Mucosa of descending colon (tissue), 3 donors: Measurements from ENCODE around the gene SLC35E3. TPM values are rescaled to one million over a fixed set of nuclear protein-coding genes. Genes with fewer than 3 reads are reported as not detected.
A peak's percentile ranks its signal among the peaks of the same experiment; 100 is the strongest.

Experiments
- ATAC-seq: fragments of 200-7000 bp; cut with Tn5 transposase; one replicate; pipeline ENCODE4 v1.9.1; 2020; ENCODE audit warnings: mild to moderate bottlenecking, moderate library complexity
- DNase-seq, 3 donors: peaks; one replicate each; pipeline ENCODE4 v3.0.0-alpha.2; 2020
- H3K36me3 ChIP-seq: fragments of 200-600 bp; one replicate; pipeline ENCODE4 v1.8.0; 2021; ENCODE audit warnings: low read depth, mild to moderate bottlenecking
- H3K4me1 ChIP-seq: fragments of 200-600 bp; one replicate; pipeline ENCODE4 v1.8.0; 2021; ENCODE audit warnings: low read depth, mild to moderate bottlenecking
- H3K4me3 ChIP-seq: fragments of 200-600 bp; one replicate; pipeline ENCODE4 v1.8.0; 2021; ENCODE audit warnings: mild to moderate bottlenecking
- H3K9me3 ChIP-seq: fragments of 200-600 bp; one replicate; pipeline ENCODE4 v1.8.0; 2021; ENCODE audit warnings: mild to moderate bottlenecking
- intact Hi-C, 2 donors: fragments of 100-400 bp; cut with DNase I in 1 of 2; cut with micrococcal nuclease in 1 of 2; formaldehyde crosslinking; loops; one replicate each; pipeline versions ENCODE4 v1.11.0 to v1.11.1; 2022; cut with DNase I, micrococcal nuclease
- total RNA-seq, 3 donors: library from RNA; stranded (reverse); fragmentation: NEBNext Ultra II Directional in 2 of 3; extraction: Animal tissue kit (Norgen Biotek cat#: 25700) in 2 of 3; gene quantifications; one replicate each; pipeline versions ENCODE4 v1.2.1 to v1.2.4, GENCODE V29; 2021 to 2023
- TF ChIP-seq, protein P1 (sequence below): fragments of 200-600 bp; IDR thresholded peaks from one replicate; pipeline ENCODE4 v1.8.0; 2022; ENCODE audit warnings: antibody characterized with exemption, mild to moderate bottlenecking
- donor health status: DM: no; HTN: no; CAD: no; lungs with moderate emphysema.
- donor health status: DM: no; HTN: no; CAD: no.
- donor health status: DM: no; HTN: yes; CAD: no.

The SLC35E3 gene
- total RNA-seq, 3 donors from 2014 or later, result 5.9 to 8.4 (median 6.5) TPM

GRCh38 chr12:68761901-68762630, 16.1 kb downstream of the SLC35E3 start:
- intact Hi-C loops, result no loop called here
- H3K4me1 ChIP-seq, result no peaks in the 10 kb centered on the region
- no peak overlapping the region for H3K4me3 ChIP-seq
- peak; percentile 14 for ATAC-seq
- no peaks in the 10 kb centered on the region for H3K9me3 ChIP-seq
- TF ChIP-seq, protein P1, sequence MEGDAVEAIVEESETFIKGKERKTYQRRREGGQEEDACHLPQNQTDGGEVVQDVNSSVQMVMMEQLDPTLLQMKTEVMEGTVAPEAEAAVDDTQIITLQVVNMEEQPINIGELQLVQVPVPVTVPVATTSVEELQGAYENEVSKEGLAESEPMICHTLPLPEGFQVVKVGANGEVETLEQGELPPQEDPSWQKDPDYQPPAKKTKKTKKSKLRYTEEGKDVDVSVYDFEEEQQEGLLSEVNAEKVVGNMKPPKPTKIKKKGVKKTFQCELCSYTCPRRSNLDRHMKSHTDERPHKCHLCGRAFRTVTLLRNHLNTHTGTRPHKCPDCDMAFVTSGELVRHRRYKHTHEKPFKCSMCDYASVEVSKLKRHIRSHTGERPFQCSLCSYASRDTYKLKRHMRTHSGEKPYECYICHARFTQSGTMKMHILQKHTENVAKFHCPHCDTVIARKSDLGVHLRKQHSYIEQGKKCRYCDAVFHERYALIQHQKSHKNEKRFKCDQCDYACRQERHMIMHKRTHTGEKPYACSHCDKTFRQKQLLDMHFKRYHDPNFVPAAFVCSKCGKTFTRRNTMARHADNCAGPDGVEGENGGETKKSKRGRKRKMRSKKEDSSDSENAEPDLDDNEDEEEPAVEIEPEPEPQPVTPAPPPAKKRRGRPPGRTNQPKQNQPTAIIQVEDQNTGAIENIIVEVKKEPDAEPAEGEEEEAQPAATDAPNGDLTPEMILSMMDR, result no peak
- H3K36me3 ChIP-seq, result no peaks in the 10 kb centered on the region
- no peak for DNase-seq

DNA sequence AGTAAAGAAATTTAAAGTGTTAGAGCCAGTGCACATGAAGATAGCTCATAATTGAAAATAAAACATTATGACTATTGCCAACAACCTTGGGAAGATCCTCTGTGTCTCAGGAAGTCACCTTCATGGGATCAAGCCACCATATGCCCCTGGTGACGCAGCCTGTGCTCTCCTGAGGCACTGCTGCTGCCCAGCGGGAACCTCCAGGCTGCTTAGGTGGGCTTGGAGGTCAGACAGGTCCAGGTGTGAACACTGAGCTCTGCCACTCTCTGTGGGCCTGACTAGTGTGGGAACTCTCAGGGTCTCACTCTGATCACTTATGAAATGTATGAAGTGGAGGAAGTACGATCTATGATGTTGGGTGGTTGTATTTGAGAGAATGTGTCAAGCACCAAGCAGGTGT, 16.7 kb downstream of the SLC35E3 start:
- intact Hi-C loops, result no loop called here
- TF ChIP-seq, protein P1, result no peak
- no peaks in the 10 kb centered on the region for H3K9me3 ChIP-seq
- ATAC-seq (no peak), DNase-seq (no peak)
- H3K4me1 ChIP-seq, result no peaks in the 10 kb centered on the region
- H3K4me3 ChIP-seq, result no peak overlapping the region
- H3K36me3 ChIP-seq, result no peaks in the 10 kb centered on the region

GRCh38 chr12:68765696-68766095, 19.7 kb downstream of the SLC35E3 start:
- DNase-seq (no peak), ATAC-seq (no peak)
- H3K4me1 ChIP-seq, result no peaks in the 10 kb centered on the region
- no peaks in the 10 kb centered on the region for H3K9me3 ChIP-seq
- TF ChIP-seq, protein P1, result no peak
- H3K4me3 ChIP-seq, result no peak overlapping the region
- intact Hi-C loops, result no loop called here
- H3K36me3 ChIP-seq, result no peaks in the 10 kb centered on the region

DNA sequence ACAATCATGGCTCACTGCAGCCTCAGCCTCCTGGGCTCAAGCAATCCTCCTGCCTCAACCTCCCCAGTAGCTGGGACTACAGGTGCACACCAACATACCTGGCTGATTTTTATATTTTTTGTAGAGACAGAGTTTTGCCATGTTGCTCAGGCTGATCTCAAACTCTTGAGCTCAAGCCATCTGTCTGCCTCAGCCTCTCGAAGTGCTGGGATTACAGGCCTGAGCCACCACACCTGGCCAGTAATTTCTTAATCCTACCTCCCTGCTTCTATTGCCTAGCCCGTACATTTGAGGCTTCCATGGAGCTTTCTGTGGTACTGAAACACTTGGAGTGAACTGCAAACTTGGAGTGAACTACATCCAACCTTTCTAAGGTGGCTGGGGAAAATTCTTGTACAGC, 20.7 kb downstream of the SLC35E3 start:
- H3K36me3 ChIP-seq, result no peaks in the 10 kb centered on the region
- DNase-seq (no peak), ATAC-seq (no peak)
- H3K9me3 ChIP-seq, result no peaks in the 10 kb centered on the region
- no peaks in the 10 kb centered on the region for H3K4me1 ChIP-seq
- intact Hi-C loops, result no loop called here
- TF ChIP-seq, protein P1, result no peak
- H3K4me3 ChIP-seq, result no peak overlapping the region

GRCh38 chr12:68767191-68767590, 21.2 kb downstream of the SLC35E3 start:
- TF ChIP-seq, protein P1, result no peak
- Histone ChIP-seq H3K36me3 (no peaks in the 10 kb centered on the region), H3K9me3 (no peaks in the 10 kb centered on the region), H3K4me1 (no peaks in the 10 kb centered on the region), H3K4me3 (no peak overlapping the region)
- ATAC-seq (no peak), DNase-seq (no peak)
- intact Hi-C loops, result no loop called here
